SK-N-MC (cell line): ENCODE data around the gene PCDHGC4.

Source experiments
- EZH2 ChIP-seq: fragments of 200-600 bp; sonication (generic); IDR thresholded peaks from one replicate; pipeline ENCODE4 v1.6.1; 2017; ENCODE audit warnings: antibody characterized with exemption
- POLR2AphosphoS5 ChIP-seq: IDR thresholded peaks from 2 replicates; pipeline ENCODE4 v1.6.1; 2012; ENCODE audit warnings: mild to moderate bottlenecking, low read depth, low read length, borderline replicate concordance

DNA sequence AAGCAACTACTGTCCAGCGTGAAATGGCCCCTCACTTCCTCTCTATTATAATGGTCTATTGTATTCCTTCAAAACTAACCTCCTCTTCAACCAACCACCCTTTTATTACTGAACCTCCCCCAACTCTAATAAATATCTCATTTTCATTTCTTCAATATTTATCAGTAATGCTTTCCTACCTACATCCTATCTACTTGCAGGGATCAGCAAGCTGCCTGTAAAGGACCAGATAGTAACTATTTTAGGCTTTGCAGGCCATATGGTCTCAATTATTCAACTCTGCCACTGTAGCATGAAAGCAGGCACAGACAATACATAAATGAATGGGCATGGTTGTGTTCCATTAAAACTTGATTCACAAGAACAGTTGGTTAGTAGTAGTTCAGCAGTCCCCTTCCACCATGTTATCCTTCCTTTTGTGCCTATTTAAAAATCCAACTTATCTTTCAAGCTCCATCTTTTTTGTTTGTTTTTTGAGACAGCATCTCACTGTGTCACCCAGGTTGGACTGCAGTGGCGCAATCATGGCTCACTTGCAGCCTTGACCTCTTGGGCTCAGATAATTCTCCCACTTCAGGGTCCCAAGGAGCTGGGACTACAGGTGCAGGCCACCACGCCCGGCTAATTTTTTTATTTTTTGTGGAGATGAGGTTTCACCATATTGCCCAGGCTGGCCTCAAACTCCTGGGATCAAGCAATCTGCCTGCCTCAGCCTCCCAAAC lies 49.8 kb downstream of the PCDHGC4 start:
- TF ChIP-seq EZH2 = no peak
- no peak for TF ChIP-seq POLR2AphosphoS5
